Brain pericyte (primary cell): ENCODE results near the gene ANK3.

ENCODE experiments used
- DNase-seq: peaks from one replicate; pipeline ENCODE4 v3.0.0-alpha.2; 2012; ENCODE audit warnings: low read depth, low spot score

The ANK3 gene

DNA sequence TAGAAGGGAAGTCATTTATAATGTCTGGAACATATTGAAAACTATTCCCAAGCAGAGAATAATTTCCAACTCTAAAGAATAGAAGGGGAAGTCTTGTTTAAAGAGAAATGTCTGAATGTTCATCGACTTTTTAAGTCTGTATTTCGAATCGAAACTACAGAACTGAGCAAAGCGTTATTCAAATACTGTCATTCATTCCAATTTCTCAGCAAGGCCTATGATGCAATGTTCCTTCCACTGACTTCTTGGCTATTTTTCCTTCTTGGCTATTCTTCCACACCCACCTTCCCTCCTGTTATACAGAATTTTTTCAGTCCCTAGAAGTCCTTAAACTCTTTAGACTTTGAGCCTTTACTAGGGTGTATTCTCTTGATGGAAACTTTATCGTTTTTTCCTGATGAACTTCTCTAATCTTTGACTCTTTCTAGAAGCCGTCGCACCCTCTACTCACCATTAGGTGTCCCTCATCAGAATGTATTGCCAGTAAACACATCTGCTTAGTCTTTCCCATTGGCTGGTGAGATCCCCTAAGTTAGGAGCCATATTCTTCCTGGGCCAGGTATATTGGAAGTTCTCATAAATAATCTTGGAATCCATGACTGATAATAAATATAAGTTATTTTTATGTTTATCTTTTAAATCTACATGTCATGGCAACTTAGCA, 247.6 kb downstream of the ANK3 start:
- no peak for DNase-seq

DNA sequence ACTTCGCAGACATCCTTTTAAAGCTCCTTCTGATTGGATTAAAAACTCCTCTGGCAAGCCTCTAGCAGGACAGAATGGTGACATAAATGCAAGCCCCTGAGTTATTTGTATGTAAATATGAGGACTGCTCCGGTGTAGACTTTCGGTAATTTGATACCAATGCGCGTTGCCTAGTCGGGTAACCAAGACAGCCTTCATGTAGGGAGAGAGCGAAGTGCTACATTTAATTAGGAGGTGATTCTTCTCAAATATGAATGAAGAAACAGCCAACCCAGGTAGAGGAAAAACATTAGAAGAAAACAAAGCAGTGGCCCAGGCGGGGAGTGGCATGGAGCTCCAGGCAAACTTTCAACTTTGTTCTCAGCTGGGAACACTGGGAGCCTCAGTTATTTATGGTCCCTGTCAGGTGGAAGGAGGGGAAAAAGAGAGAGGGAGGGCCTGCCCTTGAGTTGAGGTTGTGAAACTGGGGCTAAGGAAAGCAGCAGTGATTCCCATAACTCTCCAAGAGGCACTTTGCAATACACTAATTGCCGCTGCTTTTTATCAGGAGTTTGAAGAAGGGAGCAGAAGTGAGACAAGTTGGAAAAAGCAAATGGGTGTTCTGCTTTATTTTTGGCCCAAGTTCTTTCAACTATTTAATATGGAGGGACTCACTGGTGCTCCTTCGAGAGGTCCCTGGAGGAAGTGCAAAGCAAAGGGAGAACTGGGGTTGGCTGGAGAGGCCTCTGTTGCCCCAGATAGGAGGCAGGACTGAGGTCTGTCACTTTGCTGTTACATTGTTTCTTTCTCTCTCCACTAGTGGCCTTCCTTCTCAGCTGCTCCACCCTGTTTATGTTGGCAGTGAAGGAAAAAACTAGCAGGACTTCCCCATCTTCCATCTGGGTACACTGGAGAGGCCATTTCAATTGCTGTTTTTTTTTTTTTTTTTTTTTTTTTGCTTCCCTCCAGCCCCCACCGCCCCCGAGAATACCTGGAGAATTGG, 248.7 kb downstream of the ANK3 start:
- DNase-seq = no peak

DNA sequence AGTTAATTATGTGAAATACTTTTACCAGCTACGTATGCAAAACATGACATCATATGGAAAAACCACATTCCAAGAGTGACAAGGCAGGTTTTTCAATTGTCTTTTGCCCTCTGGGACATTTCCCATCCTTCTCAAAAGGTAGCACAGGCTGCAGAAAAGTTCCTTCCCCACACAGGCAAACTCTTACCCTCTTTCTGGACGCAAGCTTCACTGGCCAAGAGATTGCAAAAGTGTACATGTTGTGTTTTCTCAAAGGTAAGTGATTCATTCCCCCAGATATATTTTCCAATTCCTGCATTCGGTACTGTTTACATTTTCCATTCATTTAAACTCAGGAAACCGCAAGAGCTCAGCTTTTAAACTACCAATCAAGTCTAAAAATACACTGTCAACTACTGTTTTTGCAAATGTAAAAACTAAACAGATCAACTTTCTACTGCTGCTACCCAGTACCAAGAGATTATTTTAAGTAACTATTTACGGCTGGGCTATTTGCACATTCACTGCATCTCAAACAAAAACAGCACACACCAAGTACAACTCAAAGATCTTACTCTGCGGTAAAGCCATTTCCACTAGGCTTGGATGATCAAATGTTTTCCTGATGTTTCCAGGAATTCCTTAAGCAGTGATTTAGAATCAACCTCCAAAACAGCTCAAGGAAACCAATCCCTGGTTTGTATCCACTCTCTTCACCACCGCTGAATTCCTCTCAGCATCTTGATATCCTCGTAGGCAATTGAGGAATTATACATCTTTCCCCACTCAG, 249.7 kb downstream of the ANK3 start:
- no peak for DNase-seq

DNA sequence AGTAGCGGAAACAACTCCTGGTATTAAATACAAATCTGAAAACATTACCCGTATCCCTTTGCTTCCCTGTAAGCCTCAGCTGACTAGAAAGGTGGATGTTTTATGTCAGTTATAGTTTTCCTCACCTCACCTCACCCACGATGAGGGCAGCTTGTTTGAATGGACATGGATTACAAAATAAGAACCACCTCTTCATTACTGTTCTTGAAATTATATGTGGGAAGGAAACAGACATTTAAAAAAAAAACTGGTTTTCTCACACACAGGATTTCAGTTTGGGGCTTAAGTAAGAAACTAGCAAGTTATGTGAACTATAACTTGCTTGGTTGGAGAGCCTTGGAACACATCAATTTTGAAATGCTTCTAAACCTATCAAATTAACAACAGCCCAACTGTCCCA, 250.4 kb downstream of the ANK3 start:
- no peak for DNase-seq

DNA sequence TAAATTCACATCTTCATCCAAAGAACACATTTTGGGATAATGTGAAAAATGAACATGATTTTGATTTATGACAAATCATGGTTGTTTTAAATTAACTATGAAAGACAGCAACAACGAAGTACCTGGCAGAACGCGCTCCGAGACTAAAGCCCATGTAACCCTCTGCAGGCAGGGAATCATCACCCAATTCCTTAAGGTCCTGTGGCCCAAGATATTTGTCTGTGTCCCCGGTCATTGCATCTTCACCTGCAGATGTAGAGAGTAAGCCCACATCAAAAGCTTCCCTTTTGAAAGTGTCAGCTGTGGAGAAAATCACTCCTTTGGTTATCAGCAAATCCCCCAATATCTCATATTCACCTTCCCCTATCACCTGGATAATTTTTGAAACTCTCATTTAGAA, 250.8 kb downstream of the ANK3 start:
- DNase-seq = no peak

DNA sequence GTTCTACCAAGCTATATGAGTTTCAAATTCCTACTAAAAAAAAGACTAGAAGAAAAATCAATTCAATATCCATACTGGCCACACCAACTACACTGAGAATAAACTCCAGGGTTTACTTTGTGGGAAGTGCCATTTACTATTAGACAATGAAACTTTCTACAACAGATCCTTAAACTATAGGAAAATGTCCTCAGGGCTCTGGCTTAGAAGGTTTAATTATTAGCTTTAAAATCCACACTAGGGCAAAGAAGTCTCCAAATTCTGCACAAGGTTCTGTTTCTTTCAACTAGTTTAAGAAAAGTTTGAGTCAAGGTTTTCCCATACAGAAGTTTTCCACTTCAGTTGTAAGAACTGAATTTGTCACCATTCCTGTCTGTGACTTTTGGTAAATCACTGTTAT, 251.6 kb downstream of the ANK3 start:
- DNase-seq = no peak

DNA sequence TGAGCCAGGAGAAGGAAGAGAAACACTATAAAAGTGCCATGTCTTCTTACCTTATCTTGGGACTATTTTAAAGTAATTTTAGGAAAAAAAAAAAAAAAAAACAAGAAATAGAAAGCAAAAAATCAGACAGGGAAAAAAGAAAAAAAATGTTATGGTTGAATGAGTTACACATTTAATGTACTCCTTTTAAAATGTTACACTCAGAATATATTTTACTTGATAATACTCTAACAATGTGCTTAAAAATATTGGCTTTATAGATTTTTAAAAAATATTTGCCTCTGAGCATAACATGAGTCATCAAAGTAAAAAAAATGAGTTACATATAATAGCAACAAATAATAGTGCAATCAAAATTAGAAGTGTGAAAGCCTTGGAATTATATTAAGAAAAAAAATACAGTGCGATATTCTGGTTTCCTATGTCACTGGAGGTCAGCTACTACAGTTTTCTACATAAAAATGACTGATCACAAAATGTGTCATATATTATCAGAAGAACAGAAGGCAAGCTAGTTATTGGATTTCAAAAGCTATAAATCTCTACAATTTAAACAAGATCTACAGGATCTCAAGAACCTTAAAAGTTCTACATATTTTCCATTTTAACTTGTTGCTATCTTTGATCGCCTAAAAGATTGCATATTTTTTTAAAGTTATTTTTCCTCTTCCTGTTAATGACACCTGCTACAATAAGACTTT, 252.2 kb downstream of the ANK3 start:
- no peak for DNase-seq

DNA sequence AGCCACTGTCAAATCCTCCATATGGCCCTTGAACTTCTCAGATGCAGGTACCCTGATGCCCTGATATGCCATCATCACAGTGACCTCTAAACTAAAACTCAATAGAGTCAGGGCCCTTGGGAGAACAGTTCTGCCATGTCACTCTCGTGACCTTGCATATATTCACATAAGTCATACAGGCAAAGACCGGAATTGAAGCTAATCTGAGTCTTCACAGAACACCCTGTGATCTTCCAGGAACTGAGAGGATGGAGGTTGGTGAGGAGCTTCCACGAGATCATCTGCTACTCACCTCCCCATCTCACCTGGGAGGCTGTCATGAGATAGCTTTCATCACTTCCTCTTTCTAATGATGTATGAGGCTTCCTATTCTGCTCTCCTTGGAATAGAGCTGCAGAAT, 254.7 kb downstream of the ANK3 start:
- no peak for DNase-seq

DNA sequence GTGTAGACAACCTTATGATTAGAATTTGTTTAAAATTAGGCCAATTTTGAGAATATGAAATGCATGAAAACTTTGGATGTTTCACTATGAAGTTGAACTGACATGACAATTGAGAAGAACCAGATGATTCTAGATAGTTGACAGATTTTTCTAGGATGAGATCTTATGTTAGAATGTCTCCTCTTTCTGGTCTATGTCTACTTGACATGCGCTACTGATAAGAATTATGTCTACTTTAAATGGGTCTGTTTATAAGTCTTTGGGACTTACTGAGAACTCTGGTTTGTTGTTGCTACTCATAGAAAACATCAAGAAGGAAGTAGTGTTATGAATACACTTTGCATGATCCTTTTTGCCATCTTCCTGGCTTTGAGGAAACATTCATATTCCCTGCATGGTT, 255.1 kb downstream of the ANK3 start:
- no peak for DNase-seq

DNA sequence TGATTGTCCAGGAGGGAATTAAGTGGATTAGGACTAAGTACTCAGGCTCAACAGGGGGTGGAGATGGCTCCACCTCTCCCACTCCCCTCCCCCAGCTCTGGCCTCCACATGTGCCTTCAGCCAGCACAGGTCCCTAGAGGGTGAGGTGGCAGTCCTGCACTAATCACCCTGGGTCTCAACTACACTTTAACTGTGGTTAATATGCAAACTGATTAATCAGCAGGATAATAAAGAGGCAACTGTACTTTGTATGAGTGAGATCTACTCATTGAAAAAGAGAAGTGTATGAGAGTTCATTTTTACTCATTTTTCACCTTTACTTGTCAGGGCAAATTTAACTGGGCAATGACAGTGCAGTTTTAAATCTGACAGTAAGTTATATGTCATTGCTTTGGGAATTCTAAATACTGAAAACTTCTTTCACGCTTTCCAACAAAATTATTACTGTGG, 259.5 kb downstream of the ANK3 start:
- DNase-seq = no peak

DNA sequence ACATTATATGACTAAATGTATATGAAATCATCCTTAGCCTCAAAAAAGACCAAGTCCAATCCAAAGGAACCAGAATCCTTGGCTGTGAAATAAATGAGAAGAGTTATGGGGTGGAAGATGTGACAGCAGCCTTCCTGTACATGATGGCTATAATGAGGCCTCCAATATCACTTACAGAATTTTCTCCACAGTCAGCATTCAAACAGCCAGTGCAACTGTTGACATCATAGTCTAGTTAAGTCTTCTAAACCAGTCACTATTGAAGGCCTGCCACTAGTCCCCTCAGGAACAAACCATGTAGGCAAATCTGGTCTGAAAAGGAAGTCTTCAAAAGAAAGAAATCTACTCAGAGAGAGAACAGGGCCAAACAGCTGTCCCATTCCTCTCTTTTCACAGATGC, 263.8 kb downstream of the ANK3 start:
- no peak for DNase-seq

DNA sequence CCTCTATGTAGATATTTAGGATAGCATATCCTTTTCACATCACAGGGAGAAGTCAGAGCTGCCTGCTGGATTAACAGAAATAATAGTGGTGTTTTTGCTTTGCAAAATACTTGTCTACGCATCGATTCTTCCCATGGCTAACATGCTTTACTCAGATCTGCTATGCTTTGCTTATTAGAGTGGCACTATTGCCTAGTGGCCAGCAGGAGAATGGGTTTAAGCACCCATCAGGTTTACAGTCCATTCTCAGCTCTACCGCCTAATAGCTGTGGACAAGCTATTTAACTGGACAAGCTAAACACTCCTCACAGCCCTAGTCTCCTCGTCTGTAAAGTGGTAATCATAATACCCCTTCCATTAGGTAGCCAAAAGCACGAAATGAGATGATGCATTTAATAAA, 265.1 kb downstream of the ANK3 start:
- no peak for DNase-seq

DNA sequence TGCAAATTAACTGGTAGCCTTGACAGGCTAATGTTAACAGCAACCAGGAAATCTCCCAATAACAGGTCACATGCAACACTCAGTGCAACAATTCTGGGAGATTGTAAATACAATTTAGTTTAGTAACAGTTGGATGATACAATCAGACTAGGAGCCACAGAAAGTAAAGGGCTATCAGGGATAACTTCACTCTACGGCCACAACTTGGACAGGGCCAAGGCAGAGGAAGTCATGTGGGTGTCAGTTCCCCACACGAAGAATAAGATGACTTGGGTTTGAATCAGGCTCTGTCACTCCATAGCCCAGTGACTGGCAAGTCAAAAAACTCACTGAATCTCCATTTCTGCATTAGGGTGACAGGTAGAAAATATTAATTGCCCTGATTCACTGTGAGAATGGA, 266.0 kb downstream of the ANK3 start:
- DNase-seq = no peak

DNA sequence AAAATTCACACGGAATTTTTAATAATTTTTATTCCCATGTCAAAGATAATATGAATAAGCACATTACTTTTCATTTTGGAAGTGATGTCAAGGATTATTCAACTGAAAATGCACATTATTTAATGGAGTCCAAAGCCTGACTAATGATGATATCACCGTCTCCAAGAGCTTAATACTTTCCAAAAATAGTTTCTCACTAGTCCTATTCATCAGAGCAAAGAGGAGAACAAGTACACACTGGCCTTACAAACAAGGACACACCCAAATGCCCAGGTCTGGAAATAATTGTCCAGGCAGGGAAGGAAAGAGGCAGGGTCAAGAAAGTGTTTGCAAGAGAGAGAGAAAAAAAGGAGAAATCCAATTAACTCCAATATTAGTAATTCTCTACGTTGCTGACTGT, 266.5 kb downstream of the ANK3 start:
- no peak for DNase-seq

DNA sequence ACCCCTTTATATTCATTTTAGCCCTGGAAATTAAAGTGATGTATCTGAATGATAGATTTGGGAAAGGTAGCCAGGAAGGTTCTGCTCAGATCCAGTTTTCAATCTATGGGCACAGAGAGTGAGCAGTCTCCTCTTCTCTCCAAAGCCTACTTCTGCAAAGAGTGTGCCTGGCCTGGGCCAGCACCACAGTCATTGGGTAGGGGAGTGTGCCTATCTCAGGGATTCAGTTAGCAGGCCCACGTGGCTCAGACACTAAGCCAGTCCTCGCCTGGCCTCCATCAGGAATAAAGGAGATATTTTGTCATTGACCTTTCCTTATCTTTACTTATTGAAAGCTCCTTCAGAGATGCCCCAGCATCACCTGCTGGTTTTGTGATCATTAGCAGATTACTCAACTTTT, 267.5 kb downstream of the ANK3 start:
- no peak for DNase-seq

DNA sequence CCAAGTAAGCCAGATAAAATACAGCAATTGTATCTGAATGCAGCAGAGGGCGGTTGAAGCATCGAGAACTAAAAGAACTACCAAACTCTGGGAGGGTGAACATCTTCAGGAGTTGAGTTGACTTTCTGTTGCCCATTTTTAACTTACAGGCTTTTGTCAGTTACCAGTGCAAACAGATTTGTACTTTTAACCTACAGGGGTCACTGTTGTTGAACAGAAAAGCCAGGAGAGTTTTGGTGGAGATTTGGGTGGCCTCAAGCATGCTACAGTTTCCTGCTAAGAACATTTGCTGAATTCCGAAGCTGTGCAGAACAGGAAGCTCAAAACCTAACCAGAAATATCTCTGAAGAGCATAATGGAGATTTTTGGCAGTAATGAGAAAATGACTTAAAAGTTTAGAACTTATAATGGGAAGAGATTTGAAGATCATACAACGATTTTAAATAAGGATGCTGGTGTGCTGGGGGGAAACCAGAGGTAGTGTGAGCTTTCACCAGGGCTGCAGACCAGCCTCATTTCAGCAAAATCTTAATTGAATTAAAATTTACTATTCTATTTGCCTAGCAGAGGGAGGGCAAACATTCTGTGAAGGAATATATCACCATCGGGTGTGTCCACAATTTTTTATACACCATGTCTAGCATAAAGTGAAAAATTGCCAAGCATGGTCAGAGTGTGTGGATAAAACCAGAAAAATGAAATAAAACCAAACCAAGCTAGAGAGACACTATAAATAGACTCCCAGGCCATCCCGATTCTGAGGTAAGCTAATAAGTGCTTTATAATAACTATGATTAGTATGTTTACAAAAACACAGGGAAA, 274.7 kb downstream of the ANK3 start:
- no peak for DNase-seq

DNA sequence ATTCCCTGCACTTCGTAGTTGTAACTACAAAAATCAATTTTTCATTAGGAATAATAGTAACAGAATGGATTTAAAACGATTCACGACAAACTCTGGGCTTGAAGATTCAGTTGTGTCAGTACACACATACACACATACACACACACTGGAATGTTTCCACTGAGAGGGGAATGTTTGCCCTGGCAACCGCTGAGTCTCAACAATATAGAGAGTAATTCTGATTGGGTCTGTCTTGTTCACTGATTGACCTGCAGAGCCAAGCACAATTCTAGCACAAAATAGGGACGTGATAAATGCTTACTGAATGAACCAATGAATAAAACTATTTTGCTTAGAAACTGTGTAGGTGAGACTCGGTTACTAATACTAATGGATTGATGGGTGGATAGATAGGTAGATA, 278.9 kb downstream of the ANK3 start:
- DNase-seq = no peak

DNA sequence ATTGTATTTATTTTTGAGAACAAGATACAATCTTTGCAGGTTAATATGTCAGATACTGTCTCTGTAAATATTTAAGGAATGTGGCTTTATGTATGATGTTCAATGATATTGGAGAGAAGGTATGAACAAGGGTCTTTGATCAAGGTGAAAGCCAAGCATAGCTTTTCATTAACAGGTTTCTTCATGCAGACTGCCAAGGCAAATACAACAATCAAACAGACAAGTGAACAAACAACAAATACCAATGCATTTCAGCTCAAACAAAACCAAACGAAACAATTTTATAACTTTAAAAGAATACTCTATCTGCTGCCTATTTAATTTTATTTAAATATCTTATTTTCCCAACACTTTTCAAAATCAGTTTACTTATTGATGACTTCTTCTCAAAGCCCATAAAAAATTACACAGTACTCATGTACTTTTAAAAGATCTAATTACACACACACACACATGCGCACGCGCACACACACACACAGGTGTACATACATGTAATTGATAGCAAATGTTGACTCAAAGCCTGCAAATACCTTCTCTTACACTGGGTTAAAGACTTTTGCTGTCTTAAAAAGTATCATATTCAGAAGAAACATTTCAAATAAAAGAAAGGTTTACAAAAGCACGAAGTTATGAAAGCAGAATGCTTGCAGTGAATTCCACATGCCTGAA, 282.2 kb downstream of the ANK3 start:
- DNase-seq = no peak

DNA sequence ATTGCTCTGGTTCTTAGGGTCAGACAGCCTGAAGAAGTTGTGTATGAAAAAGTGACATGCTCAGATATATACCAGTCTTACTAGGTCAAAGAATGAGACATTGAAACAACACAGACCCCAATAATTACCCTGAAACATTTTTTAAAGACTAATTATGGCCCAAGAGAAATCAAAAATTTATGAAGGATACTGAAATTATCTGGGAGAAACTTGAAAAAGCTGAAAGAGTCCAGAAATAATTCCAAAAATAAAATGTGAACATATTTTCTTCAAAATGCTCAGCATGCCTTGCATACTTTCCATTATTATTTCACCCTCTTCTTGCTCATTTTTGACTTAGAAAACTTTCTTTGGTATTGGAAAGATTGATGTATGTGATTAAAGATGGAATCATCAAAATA, 284.4 kb downstream of the ANK3 start:
- DNase-seq = no peak

DNA sequence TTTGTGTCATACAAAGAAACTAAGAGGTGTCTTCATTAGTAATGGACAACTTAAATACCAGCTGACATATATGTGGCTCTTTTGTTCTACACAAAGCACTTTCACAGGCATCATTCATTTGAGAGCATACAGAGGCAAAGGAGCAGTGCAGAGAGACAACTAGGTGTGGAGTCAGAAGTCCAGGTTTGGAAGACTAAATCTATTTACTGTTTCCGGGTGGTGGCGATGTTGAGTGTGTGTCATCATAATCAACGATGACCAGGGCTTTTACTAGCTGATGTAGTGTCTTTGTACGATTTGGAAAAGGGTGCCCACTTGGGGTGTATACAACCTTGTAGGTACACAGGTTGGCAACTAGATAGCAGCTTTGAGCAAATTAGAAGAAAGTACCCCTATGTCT, 287.9 kb downstream of the ANK3 start:
- DNase-seq = no peak
